Stimulated activated CD4-positive, alpha-beta T cell treated with anti-CD3 and anti-CD28 coated beads, Interleukin-2, amount 100 ng/mL, for 24 hours (primary cell): ENCODE data around the gene PIK3C3.
"Not testable (repeated sequence)": the region's sequence is repeated elsewhere in the genome, so short reads cannot be mapped to it uniquely, and the experiment has no call there.

Experiments
- DNase-seq, 2 donors: peaks; one replicate each; pipeline ENCODE4 v3.0.0-alpha.2; 2020

PIK3C3 gene

DNA sequence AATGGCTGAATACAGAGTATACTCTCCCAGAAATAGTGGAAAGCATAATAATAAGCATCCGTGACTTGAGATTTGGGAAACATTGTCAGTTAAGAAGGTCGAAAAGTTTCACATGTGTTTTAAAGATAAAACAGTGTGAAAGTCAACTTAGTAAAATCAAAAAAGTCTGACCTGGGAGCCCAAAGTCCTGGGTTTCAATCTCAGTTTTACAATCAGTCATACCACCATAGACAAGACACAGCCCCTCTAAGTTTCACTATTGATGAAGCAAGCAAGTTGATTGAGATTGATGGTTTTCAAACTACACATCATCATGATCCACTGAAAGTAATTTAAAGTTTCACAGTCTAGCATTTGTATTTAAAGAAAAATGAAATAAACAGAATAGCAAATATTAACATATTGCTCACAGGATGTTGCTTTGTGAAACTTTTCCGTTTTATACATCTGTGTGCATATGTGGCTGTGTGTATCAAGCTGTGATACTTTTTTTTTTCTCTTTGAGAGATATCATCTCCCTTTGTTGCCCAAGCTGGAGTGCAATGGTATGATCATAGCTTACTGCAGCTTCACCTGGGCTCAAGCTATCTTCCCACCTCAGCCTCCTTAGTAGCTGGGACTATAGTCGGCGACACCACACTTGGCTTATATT is 71.1 kb downstream of the PIK3C3 start:
- no peak for DNase-seq

DNA sequence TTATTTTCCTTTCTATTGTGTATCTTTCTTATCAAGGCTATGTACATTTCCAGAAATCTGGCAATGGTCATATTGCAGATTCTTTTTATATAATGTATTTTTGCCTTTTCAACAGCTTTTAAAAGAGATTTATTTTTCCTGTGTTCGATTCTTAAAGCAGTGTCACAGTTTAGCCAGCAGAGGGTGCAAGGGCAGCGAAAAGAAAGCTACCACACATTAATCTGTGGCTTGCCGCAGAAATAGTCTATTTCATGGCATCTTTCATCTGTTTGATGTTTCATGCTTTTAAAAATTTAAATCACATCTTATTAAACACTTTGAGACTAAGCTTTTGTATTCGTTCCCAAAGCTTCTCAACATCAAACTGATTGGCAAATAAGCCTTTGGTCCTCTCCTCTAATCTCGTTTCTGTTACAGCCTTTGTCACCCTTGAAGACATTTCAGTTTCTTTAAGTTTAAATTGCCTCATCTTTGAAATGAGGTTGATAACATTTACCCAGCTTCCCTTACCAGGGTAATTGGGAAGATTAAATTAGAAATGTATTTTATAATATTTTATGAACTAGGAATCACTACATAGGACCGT is 73.3 kb downstream of the PIK3C3 start:
- peak; percentile 11 to 35 for DNase-seq

DNA sequence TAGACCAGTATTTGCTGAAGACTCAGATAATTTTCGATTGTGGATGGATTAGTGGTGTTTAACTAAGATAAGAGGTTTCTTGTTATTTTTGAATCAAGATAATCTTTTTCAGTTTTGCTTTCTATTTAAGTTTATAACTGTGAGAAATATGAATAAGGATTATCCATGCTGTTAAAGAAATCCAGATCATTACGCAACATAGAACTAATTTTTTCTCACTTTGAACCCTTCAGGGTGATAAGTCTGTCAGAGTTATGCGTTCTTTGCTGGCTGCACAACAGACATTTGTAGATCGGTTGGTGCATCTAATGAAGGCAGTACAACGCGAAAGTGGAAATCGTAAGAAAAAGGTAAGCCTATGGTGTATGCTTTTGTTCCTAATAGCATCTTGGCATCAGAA is 74.1 kb downstream of the PIK3C3 start:
- DNase-seq = no peak

DNA sequence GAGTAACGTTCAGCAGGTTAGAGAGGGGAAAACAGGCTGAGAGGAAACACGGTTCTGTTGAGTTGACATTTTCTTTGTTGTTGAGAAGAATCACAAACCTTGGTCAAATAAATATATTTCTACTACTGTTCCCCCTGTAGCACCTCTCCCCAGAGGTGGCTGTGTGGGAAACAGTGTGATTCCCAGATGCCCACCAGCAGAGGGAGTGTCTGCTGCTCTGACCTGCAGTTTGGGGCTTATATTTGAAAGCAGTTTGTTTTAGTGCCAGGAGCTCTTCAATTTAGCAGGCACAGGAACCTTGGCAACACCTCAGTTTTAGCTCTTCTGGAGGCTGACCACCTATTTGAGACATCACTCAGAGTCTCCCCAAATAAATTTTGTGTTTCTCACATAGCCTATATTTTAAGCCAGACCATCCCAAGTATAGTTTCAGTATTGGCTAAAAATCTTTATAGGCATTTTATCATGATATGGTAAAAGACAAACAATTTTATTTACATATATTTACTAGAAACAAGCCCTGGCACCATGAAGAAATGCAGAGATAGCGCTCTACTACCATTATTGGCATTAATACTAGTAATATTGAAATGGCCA is 75.7 kb downstream of the PIK3C3 start:
- DNase-seq = no peak

DNA sequence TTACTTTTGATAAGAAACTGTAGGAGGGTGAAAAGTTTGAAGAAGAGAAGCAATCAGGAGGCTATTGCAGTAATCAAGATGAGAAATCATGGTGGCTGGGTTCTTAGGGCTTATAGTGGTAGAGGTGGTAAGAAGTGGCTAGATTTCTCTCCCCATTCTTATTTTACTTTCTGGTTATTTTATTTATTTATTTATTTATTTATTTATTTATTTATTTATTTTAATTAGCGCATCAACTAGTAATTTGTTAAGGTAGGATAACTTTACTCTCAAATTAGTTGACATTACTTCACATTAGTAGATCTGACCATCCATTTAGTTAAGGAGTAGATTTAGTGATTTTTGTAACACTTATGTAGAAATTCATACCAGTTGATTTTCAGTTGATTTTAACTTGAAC is 77.4 kb downstream of the PIK3C3 start:
- no peak for DNase-seq

DNA sequence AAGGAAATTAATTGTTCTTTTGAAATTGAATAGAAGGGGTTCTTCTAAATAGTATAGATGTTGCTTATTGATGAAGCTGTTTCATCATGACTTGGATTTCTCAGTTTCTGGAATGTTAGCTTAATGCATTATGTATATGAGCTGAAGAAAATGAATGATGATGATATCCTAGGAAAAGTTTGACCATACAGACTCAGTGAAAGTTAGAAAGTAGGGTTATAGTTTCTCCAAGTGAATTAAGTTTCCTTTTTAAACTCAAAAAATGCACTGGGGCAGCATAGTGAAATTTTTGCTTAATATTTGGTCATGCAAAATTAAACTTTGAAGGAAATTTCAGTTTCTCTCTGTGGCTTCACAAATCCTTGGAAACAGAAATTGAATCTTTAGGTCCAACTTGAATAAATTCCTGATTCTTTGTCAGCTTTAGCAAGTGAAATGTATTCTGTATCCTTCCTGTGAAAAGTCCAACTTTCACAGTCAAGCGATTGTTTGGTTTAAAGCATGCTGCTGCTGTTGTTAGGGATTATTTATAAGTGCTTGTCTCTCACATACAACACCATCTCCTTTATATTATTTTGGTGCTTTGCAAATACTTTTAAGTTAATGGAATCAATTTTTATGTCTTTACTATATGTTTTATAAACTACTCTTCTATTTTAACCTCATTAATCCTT is 78.2 kb downstream of the PIK3C3 start:
- no peak for DNase-seq

DNA sequence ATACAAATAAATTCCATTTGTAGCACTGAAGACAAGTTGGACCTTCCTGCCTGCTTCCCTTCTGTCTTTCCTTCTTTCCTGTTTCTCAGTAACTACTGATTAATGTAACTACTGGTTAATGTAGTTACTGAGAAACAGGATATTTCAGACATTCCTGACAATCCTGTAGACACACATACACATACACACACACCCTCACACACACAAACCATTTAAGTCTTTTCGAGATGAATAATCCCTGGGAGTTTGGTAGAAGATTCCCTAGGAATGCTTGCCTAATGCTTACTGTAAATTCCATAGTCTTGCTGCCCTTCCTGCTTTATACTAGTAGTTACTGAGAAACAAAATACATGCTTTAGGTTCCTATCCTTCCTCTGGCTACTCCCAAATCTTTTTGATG is 83.9 kb downstream of the PIK3C3 start:
- DNase-seq = no peak

DNA sequence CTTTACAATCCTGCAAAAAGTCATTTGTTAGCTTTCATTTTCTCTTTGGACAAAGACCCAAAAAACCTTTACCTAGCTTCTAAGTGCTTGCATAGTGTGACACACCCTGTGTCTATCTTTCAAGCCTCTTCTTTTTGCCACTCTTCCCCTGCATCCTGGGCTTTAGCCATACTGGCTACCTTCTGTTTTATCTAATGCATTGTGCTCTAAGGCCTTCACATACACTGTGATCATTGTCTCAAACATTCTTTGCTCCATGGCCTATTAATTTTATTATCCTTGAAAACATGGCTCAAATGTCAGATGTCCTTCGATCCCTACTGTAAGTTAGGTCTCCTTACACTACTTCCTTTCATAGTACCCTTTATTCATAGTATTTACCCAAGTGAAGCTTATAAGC is 84.4 kb downstream of the PIK3C3 start:
- DNase-seq = no peak

DNA sequence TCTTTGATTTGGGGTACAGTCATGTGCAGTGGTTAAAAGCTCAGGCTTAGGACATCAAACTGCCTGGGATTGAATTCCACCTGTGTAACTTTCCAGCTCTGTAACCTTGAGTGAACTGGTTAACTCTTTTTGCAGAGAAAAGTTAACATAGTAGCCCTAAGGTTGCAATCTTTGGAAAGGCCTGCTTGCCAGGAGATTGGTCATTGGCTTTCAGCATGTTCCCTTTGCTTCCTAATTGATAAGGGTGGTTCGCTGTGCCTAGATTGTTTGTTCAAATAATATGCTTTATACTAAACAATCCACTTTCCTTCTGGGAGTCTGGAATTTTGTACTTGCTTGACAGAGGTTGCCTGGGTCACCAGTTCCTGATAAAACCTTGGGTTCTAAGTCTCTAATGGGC is 86.8 kb downstream of the PIK3C3 start:
- DNase-seq = no peak

DNA sequence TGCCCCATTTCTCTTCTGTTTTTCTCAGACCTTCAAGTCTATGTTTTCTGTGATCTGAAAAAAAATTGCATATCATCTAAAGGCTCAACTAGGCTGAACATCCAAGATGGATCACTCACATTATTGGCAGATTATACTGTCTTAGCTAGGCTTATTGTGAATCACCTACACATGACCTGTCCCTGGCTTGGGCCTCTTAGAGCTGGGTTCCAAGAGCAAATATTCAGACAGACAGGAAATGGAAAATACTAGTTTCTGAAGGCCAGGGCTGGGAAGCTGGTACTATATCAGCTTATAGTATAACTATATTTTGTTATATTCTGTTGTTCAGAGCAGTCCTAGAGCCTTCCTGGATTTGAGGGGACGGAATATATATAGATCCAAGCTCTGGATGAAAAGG is 90.3 kb downstream of the PIK3C3 start:
- no peak for DNase-seq

DNA sequence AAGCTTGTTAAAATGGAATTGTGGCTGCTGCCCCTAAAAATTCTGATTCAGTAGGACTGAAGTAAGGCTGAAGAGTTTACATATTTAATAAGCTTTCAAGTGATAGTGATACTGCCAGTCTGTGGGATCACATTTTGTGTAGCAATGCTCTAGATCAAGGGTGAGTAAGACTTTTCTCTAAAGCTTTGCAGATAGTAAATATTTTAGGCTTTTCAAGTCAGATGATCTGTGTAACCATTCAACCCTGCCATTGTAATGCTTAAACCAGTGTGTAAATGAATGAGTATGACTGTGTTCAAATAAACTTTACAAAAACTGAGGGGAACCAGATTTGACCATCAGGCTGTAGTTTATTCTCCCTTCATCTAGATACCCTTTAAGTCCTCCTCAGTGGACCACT is 92.7 kb downstream of the PIK3C3 start:
- no peak for DNase-seq

DNA sequence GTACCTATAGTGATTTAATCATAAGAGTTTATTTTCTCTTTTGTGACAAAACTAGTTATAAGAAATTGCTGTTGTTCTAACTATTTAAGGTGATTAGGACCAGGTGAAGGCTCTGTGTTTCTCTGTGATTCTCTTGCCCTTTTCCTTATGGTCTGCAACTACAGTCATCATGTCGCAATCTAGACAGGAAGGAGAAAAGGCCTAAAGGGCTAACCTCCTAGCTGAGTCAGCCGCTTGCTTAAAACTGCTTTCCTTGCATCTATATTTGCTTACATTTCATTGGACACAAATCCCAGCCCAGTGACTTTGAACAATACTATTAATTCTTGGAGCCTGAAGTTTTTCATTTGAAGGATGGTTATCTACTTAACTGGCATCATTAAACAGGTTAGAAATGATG is 93.1 kb downstream of the PIK3C3 start:
- no peak for DNase-seq

DNA sequence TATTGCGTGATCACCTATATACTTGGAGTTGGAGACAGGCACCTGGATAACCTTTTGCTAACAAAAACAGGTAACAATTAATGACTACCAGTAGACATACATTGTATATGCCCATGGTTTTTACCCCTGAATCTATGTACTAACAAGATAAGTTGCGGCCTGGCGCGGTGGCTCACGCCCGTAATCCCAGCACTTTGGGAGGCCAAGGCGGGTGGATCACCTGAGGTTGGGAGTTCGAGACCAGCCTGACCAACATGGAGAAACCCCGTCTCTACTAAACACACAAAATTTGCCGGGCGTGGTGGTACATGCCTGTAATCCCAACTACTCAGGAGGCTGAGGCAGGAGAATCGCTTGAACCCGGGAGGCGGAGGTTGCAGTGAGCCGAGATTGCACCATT is 94.5 kb downstream of the PIK3C3 start:
- not testable (repeated sequence) for DNase-seq

DNA sequence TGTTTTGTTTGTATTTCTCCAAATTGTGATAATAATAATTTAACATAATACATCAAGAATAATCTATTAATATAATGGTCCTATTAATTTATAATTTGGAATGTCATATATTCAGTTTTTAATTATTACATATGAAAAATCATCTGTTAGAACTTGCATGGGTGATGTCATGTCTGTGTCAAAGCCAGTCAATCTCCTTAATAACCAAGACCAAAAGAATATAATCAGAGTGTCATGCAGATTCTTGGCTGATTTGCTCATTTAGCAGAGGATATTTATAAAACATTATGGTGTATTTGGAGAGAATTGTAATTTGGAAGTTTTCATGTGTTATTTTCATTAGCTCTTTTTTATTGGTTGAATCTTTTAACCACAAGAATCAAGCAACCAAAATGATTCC is 96.4 kb downstream of the PIK3C3 start:
- DNase-seq = no peak

DNA sequence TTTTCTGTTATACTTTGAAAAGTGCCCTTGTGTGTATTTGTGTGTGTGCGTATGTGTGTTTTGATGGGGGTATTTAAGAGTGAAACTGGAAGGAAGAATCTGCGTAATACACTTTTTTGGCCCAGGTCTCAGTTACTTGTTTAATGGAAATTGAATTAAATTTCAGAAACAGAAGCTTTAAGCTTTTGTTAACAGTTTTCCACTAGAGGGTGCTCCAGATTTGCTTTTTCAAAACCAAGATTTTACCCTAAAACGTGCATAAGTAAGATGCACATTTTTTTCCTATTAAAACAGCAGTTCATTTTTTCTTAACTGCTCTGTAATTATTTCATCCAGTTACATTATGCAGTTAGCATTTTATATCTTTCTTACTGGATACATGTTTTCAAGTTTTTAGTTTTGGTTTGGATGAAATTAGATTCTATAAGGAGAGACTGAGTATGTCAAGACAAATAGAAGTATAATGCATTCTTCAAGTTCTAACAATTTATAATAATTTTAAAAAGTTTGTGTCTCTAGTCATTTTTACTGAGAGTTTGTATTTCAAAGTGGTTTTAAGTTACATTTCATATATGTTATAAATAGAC is 97.2 kb downstream of the PIK3C3 start:
- DNase-seq = no peak

DNA sequence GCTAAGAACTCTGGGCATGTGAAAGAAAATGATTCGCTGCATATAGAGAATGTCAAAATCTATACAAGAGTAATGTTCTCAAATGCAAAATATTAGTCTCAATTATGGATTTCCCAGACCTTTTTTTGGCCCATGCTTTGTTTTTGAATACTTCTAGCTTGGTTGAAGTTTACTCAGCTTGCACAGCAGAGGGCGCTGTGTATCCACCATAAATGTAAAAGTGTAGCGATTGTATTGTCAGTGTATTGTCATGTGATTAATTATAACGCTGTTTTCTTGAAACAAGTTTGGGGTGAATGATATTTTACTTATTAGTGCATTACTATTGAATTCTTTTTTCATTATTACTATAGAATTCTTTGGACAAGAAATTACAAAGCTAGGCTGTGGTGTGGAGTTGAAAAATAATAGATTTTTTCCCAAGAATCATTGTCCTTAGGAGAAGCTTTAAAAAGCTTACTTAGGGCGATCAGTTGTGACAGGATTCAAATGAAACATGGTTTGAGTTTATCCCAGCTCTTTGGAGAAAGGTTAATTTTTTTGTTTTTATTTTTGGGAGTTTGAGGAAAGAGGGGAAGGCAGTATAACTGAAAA is 98.3 kb downstream of the PIK3C3 start:
- peak; percentile 69 to 70 for DNase-seq

DNA sequence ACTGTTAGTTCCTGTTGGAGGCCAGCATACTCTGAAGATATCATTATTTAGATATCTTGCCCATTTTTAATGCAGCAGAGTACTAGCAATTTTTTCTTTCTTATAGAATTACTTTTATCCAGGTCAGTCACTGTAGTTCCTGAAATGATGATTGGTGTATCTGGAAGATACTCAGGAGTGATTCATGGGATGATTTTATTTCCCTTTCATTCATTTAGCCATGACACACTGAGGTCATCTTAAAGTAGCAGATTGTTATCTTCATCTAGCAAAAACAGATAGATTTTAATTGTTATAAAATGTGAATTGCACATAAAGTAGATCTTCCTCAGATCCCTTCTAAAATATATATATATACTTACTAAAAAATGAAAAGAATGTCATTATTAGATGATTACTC is 109.1 kb downstream of the PIK3C3 start:
- no peak for DNase-seq

DNA sequence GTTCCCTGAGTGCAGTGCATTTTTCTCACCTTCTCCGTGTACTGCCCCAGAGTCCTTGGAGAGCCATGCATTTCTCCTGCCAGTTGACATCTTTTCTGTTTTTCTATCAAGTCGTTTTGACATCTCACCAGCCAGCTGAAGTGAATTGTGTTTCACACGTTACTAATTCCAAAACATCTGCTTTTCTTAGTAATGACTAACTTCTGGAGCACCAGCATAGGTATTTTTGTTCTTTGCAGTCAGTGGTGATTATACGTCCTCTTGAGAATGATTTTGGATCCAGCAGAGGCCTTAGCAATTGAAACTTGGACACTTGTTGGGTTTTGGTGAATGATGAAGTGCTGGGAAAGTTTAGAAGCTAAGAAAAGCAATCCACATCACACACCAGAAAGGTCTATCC is 112.5 kb downstream of the PIK3C3 start:
- DNase-seq = no peak

DNA sequence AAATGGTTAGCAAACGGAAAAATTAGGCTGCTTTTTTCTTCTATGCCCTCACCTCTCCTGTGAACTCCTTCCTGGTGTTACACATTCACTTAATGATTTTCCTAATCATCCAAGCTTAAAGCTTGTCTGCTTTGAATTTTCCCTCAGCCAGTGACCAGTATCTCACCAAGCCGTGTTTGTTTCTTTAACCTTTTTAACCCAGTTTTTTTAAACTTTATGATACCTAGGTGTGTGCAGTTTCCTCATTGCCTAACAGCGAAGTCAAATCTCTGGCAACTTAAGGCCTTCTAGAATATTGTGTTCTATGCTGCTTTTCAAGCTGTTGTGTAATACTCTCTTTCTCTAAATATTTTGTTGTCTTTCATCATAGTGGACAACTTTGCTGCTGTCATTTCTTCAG is 113.0 kb downstream of the PIK3C3 start:
- DNase-seq = no peak

DNA sequence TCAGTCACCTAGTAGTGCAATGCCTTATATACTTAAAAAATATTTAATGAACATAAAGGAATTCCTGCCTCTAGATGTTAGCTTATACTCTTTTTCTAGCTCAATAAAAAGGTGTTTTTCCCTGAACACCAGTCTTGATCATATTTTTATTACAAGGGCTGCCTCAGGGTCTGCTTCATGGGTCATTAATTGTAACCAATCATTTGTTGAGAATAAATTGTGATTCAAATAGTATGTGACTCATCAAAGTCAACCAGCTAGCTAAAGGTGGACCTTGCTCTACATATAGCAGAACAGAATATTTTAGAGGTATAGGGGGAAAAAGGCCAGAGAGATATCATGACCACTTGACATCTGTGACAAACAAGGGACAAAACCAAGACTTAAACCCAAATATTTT is 114.0 kb downstream of the PIK3C3 start:
- DNase-seq = no peak

DNA sequence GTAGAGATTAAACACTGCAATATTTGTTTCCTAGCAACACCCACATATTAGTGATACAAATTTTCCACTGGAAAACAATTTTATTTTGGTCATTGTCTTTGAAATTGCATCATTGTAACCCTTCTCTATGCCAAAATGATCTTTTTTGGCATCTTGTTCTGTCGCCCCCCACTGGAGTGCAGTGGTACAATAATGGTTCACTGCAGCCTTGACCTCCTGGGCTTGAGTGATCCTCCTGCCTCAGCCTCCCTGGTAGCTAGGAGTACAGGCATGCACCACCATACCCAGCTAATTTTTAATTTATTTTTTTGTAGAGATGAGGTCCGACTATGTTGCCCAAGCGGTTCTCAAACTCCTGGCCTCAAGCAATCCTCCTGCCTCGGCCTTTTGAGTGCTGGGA is 117.4 kb downstream of the PIK3C3 start:
- DNase-seq = peak in 1 of 2 donors; percentile 3

DNA sequence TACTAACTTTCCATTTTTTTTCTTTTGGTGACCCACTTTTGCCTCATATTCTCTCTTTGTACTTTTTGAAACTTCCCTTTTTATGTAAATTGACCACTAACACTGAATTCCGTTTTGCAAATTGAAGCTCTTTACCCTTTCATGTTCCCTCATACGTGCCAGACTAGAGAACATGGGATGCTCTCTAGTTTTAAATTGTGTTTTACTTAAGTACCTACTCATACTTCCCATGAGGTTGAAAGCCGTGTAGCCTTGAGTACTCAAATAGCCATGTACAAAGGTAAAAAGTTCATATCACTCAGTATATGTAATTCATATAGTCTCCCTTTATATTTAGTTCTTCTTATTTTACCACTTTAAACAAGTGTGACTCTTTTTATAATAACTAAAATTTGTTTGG is 119.7 kb downstream of the PIK3C3 start:
- no peak for DNase-seq

DNA sequence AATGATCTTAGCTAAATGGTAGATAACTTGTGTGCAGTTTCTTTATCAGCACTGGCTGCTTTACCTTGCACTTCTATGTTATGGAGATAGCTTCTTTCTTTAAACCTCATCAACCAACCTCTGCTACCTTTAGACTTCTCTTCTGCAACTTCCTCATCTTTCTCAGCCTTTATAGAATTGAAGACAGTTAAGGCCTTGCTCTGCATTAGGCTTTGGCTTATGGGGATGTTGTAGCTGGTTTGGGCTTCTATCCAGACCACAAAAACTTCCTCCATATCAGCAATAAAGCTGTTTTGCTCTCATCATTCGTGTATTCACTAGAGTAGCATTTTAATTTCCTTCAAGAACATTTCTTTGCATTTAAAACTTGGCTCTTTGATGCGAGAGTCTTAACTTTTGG is 123.7 kb downstream of the PIK3C3 start:
- DNase-seq = no peak

DNA sequence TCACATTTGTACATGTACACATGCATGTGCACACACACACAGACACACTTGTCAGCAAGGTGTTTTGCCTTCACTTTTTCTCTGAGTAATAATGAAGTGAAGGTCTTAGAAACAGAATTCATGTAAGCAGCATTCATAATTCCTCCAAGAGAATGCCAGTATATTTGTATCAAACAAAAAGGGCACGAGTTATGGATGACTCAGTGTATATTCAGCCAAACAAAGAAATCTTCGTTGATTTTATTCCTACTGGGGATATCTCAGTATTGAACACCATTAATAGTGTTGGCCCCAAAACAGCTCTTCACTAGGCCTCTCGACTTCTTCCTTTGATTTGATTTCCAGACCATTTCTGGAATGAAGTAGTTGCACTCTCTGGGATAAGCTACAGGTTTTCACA is 125.3 kb downstream of the PIK3C3 start:
- DNase-seq = no peak
